Hematopoietic multipotent progenitor cell (in vitro differentiated cells): ENCODE measurements around the gene VIPR1. TPM values are rescaled to one million over a fixed set of nuclear protein-coding genes. Genes with fewer than 3 reads are reported as not detected.

Experiments
- DNase-seq, 3 donors: peaks; one replicate each; pipeline ENCODE4 v3.0.0-alpha.2; 2011 to 2015; ENCODE audit warnings: low read depth in 2 of 3, low spot score in 2 of 3
- total RNA-seq: library from RNA; depleted of rRNA; stranded (reverse); fragments of >200 nt; gene quantifications from one replicate; pipeline ENCODE4 v1.2.3, GENCODE V29; 2012

The VIPR1 gene
- total RNA-seq, 1 donor = 1.1 TPM

GRCh38 chr3:42509111-42509510 lies 6.7 kb downstream of the VIPR1 start:
- no peak for DNase-seq

GRCh38 chr3:42510325-42510724 lies 7.9 kb downstream of the VIPR1 start:
- DNase-seq = no peak

- no peak for DNase-seq
These were observed 8.8 kb downstream of the VIPR1 start for GRCh38 chr3:42511201-42511600.

- DNase-seq = no peak
These were observed 9.3 kb downstream of the VIPR1 start for GRCh38 chr3:42511736-42512135.

GRCh38 chr3:42513121-42513520 lies 10.7 kb downstream of the VIPR1 start:
- DNase-seq = no peak

- no peak for DNase-seq
These were observed 11.1 kb downstream of the VIPR1 start for GRCh38 chr3:42513521-42513920.

- DNase-seq = no peak
These were observed 12.4 kb downstream of the VIPR1 start for GRCh38 chr3:42514876-42515275.

GRCh38 chr3:42515391-42515916 lies 13.0 kb downstream of the VIPR1 start:
- DNase-seq = no peak

- DNase-seq = no peak
These were observed 13.5 kb downstream of the VIPR1 start for GRCh38 chr3:42515976-42516375.

GRCh38 chr3:42516443-42516842 lies 14.0 kb downstream of the VIPR1 start:
- DNase-seq = no peak

- DNase-seq = no peak
These were observed 14.7 kb downstream of the VIPR1 start for GRCh38 chr3:42517117-42517516.

- no peak for DNase-seq
These were observed 16.5 kb downstream of the VIPR1 start for GRCh38 chr3:42518800-42519567.

- no peak for DNase-seq
These were observed 17.1 kb downstream of the VIPR1 start for GRCh38 chr3:42519568-42519962.

GRCh38 chr3:42520336-42520735 lies 17.9 kb downstream of the VIPR1 start:
- no peak for DNase-seq

GRCh38 chr3:42520906-42521305 lies 18.5 kb downstream of the VIPR1 start:
- no peak for DNase-seq

GRCh38 chr3:42524751-42525150 lies 22.3 kb downstream of the VIPR1 start:
- no peak for DNase-seq

GRCh38 chr3:42525212-42525611 lies 22.8 kb downstream of the VIPR1 start:
- DNase-seq = no peak

- DNase-seq = no peak
These were observed 23.4 kb downstream of the VIPR1 start for GRCh38 chr3:42525736-42526345.

- no peak for DNase-seq
These were observed 24.3 kb downstream of the VIPR1 start for GRCh38 chr3:42526616-42527367.

GRCh38 chr3:42527368-42527917 lies 25.0 kb downstream of the VIPR1 start:
- no peak for DNase-seq

- DNase-seq = no peak
These were observed 27.0 kb downstream of the VIPR1 start for GRCh38 chr3:42529468-42529867.
